Upper lobe of left lung (tissue), 4 donors: ENCODE measurements around the gene CALML5.

ENCODE experiments used
- CTCF ChIP-seq, 6 experiments: fragments of 450-650 bp in 4 of 6; fragments of 200-600 bp in 2 of 6; sonication (generic) in 2 of 6; IDR thresholded peaks; one replicate each; pipeline ENCODE4 v1.5.1; 2016 to 2019; ENCODE audit warnings: antibody characterized with exemption in 6 of 6
- POLR2A ChIP-seq, 4 donors: fragments of 450-650 bp; IDR thresholded peaks; one replicate each; pipeline ENCODE4 v1.5.1; 2016 to 2017; ENCODE audit warnings: antibody characterized with exemption in 4 of 4, mild to moderate bottlenecking in 2 of 4

GRCh38 chr10:5450605-5451384 is 48.6 kb downstream of the CALML5 start:
- TF ChIP-seq CTCF (IDR thresholded peaks at IDR 0.05), result no peak
- TF ChIP-seq POLR2A (IDR thresholded peaks at IDR 0.05), result no peak
